GM11168 (cell line): Measurements from ENCODE around the gene TRAM2.

ENCODE experiments used
- in situ Hi-C: fragments of 300-500 bp; cut with MboI; formaldehyde crosslinking; loops from one replicate; pipeline ENCODE4 v1.12.0; 2022; ENCODE audit warnings: low sequenced_read_pairs; ENCODE audit not compliant: unreplicated experiment

TRAM2 gene

GRCh38 chr6:52548999-52549398 is 27.9 kb downstream of the TRAM2 start:
- in situ Hi-C loops = no loop called here

GRCh38 chr6:52548353-52548713 is 28.5 kb downstream of the TRAM2 start:
- in situ Hi-C loops = no loop called here

GRCh38 chr6:52547647-52548352 is 29.1 kb downstream of the TRAM2 start:
- in situ Hi-C loops = no loop called here

- in situ Hi-C loops = no loop called here
These were observed 30.2 kb downstream of the TRAM2 start for GRCh38 chr6:52546678-52547077.

GRCh38 chr6:52546192-52546591 is 30.7 kb downstream of the TRAM2 start:
- in situ Hi-C loops = no loop called here

- in situ Hi-C loops = no loop called here
These were observed 31.3 kb downstream of the TRAM2 start for GRCh38 chr6:52545406-52546119.

GRCh38 chr6:52544602-52545405 is 32.1 kb downstream of the TRAM2 start:
- in situ Hi-C loops = no loop called here

- in situ Hi-C loops = no loop called here
These were observed 32.9 kb downstream of the TRAM2 start for GRCh38 chr6:52543729-52544601.

- in situ Hi-C loops = no loop called here
These were observed 33.6 kb downstream of the TRAM2 start for GRCh38 chr6:52543262-52543661.

GRCh38 chr6:52541135-52541534 is 35.7 kb downstream of the TRAM2 start:
- in situ Hi-C loops = no loop called here

- in situ Hi-C loops = no loop called here
These were observed 36.5 kb downstream of the TRAM2 start for GRCh38 chr6:52540286-52540902.

GRCh38 chr6:52539607-52540006 is 37.3 kb downstream of the TRAM2 start:
- in situ Hi-C loops = no loop called here

- in situ Hi-C loops = no loop called here
These were observed 37.9 kb downstream of the TRAM2 start for GRCh38 chr6:52538901-52539354.

- in situ Hi-C loops = no loop called here
These were observed 38.5 kb downstream of the TRAM2 start for GRCh38 chr6:52538252-52538900.

GRCh38 chr6:52537001-52537753 is 39.7 kb downstream of the TRAM2 start:
- in situ Hi-C loops = no loop called here

GRCh38 chr6:52536424-52536916 is 40.4 kb downstream of the TRAM2 start:
- in situ Hi-C loops = no loop called here

GRCh38 chr6:52535711-52536423 is 41.0 kb downstream of the TRAM2 start:
- in situ Hi-C loops = no loop called here

- in situ Hi-C loops = no loop called here
These were observed 41.9 kb downstream of the TRAM2 start for GRCh38 chr6:52534966-52535390.
